Peyer's patch (tissue), 4 donors: ENCODE data around the gene ZCCHC14. TPM values are rescaled to one million over a fixed set of nuclear protein-coding genes. Genes with fewer than 3 reads are reported as not detected.
A peak's percentile ranks its signal among the peaks of the same experiment; 100 is the strongest.

Source experiments
- DNase-seq, 3 donors: peaks; one replicate each; pipeline ENCODE4 v3.0.0-alpha.2; 2017 to 2019
- H3K27ac ChIP-seq, 4 donors: fragments of 200-600 bp; sonication (generic); one replicate each; pipeline ENCODE4 v1.5.1; 2016 to 2019
- H3K27me3 ChIP-seq, 2 donors: fragments of 200-600 bp; sonication (generic); one replicate each; pipeline ENCODE4 v1.5.1; 2019
- H3K36me3 ChIP-seq, 3 donors: fragments of 200-600 bp; sonication (generic); one replicate each; pipeline ENCODE4 v1.5.1; 2016 to 2019
- H3K4me1 ChIP-seq, 4 donors: fragments of 200-600 bp; sonication (generic); one replicate each; pipeline ENCODE4 v1.5.1; 2016 to 2019
- H3K4me3 ChIP-seq, 4 donors: fragments of 200-600 bp; sonication (generic); 1 replicate in 3 of 4; 2 replicates in 1 of 4; pipeline ENCODE4 v1.5.1; 2016 to 2019; ENCODE audit warnings: mild to moderate bottlenecking in 1 of 4
- H3K9me3 ChIP-seq, 4 donors: fragments of 200-600 bp; sonication (generic); one replicate each; pipeline ENCODE4 v1.5.1; 2016 to 2019; ENCODE audit warnings: mild to moderate bottlenecking in 1 of 4
- POLR2A ChIP-seq, 2 donors: fragments of 450-650 bp; IDR thresholded peaks; one replicate each; pipeline ENCODE4 v1.5.1; 2017; ENCODE audit warnings: antibody characterized with exemption in 2 of 2, mild to moderate bottlenecking in 2 of 2, moderate library complexity in 2 of 2
- total RNA-seq, 4 donors: library from RNA; depleted of rRNA; stranded (reverse); fragments of >200 nt; gene quantifications; one replicate each; pipeline ENCODE4 v1.1.0, GENCODE V29; 2016
- TF ChIP-seq, protein P1 (sequence below), 6 experiments: fragments of 450-650 bp in 4 of 6; fragments of 200-600 bp in 2 of 6; sonication (generic) in 1 of 6; IDR thresholded peaks; one replicate each; pipeline ENCODE4 v1.5.1; 2017 to 2019; ENCODE audit warnings: antibody characterized with exemption in 6 of 6, mild to moderate bottlenecking in 3 of 6, moderate library complexity in 1 of 6

Gene ZCCHC14
- 10 to 100 TPM; 28.1 to 68.9 (median 55.9) TPM for total RNA-seq

DNA sequence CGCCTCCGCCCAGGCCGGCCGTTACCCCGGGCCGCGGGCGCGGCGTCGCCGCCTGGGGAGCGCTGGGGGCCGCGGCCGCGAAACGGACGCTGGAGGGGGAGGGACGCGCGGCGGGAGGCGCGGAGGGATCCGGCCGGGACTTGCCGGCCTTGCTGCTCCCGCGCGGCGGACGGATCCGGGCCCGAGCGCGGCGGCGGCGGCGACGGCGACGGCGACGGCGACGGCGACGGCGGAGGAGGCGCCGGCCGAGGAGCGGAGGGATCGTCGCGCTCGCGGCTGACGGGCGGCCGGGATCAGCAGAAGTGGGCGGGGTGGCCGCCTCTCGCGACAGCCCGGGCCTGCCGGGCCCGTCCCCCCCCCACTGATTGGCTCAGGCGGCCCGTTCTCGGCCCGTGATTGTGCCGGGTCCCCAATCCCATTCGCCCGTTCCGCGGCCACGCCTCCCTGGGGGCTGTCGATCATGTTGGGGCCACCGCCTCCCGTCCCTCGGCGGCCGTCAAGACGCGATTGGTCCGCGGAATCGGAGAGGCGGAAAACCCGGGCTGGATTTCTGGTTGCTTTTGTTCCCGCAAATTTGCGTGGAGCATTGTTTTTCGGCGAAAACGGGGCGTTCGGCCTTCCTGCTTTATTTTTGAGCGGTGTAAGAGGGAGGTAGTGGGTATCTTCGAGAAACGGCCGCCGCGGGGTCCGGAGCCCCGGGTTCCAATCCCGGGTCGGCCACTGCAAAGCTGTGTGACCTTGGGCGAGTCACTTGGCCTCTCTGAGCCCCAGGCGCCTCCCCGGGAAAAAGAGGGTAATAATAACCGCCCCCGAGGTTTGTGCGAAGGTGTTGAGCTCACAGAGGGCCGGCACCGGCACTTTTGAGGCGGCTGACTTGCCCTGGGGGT is at the start of gene ZCCHC14:
Gene ZCCHC14 (minus strand): TSS at position 304 of the 887 bp plus-strand sequence. CDS start 786 bp downstream, outside the sequence.
- peak; percentile 91 to 100 (median 99) for DNase-seq
- no peaks in the 10 kb centered on the region for H3K9me3 ChIP-seq
- no peaks in the 10 kb centered on the region for H3K36me3 ChIP-seq
- peak within 1 kb of the TSS; percentile 37 to 81 (median 60) for H3K4me3 ChIP-seq
- TF ChIP-seq, protein P1, sequence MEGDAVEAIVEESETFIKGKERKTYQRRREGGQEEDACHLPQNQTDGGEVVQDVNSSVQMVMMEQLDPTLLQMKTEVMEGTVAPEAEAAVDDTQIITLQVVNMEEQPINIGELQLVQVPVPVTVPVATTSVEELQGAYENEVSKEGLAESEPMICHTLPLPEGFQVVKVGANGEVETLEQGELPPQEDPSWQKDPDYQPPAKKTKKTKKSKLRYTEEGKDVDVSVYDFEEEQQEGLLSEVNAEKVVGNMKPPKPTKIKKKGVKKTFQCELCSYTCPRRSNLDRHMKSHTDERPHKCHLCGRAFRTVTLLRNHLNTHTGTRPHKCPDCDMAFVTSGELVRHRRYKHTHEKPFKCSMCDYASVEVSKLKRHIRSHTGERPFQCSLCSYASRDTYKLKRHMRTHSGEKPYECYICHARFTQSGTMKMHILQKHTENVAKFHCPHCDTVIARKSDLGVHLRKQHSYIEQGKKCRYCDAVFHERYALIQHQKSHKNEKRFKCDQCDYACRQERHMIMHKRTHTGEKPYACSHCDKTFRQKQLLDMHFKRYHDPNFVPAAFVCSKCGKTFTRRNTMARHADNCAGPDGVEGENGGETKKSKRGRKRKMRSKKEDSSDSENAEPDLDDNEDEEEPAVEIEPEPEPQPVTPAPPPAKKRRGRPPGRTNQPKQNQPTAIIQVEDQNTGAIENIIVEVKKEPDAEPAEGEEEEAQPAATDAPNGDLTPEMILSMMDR (IDR thresholded peaks at IDR 0.05): no peak
- TF ChIP-seq POLR2A (IDR thresholded peaks at IDR 0.05): peak; percentile 62 to 78
- no peaks in the 10 kb centered on the region for H3K27me3 ChIP-seq
- H3K27ac ChIP-seq: peak within 1 kb of the TSS; percentile 40 to 93 (median 61)
- H3K4me1 ChIP-seq: peaks cover 5 to 64% (median 11%) of the 10 kb centered on the region in 4 donors

DNA sequence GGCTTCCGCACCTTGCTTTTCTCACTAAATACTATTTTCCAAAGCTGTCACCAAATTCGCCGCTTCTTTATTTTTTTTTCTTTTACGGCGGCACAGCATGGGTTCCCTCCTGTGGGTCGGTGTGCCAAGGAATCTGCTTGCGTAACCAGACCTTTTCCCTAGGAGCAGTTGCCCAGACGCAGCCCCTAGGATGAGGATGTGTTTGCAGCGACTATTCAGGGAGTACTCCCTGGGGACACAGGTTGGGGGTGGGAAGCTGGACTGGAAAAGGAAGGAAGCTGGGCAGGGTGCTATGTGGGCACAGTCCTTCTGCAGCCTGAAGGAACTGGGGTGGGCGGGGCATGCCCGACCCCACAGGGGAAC is 49.0 kb upstream of the ZCCHC14 start:
- Histone ChIP-seq H3K36me3 (no peaks in the 10 kb centered on the region), H3K27me3 (no peaks in the 10 kb centered on the region), H3K4me1 (peaks cover 0 to 7% (median 0%) of the 10 kb centered on the region in 4 donors), H3K27ac (peak overlapping the region in 1 of 4 donors; percentile 87), H3K9me3 (peaks cover 0 to 6% (median 0%) of the 10 kb centered on the region in 4 donors), H3K4me3 (no peak overlapping the region)
- DNase-seq: no peak
- no peak for TF ChIP-seq POLR2A (IDR thresholded peaks at IDR 0.05)
- TF ChIP-seq, protein P1 (IDR thresholded peaks at IDR 0.05): no peak

DNA sequence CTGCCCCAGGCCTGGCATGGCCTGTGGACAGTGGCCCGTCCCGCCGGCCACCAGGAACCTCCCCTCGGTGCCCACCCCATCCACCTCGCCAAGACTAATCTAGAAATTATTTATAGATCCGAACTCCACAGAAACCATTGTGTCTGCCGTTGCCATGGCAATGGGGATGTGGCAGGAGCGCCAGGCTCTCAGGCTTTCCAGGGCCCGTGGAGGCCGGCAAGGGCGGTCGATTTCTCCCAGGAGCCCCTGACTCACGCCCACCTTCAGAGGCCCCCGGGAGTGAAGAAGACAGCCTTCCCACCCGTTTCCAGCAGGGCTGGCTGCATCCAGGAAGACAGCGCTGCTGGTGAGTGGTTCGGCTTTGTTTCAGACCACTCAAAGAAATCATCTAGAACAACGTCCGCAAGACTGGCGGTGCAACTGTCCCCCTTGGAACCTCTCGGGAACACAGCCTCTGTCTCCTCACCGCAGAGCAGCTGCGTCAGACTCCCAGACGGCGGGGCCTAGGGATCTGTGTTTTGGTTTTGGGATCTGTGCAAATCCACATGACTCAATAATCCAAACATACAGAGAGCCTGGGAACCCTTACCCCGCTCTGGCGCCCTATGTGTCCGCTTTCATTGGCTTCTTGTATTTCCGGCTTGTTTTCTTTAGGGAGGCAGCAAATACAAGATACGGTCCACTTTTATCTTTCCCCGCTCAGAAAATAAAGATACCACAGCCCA is 48.5 kb upstream of the ZCCHC14 start:
- TF ChIP-seq POLR2A (IDR thresholded peaks at IDR 0.05): no peak
- TF ChIP-seq, protein P1 (IDR thresholded peaks at IDR 0.05): no peak
- Histone ChIP-seq H3K27ac (peak overlapping the region; percentile 13 to 87 (median 65)), H3K27me3 (no peaks in the 10 kb centered on the region), H3K4me3 (peak overlapping the region in 1 of 4 donors; percentile 28), H3K9me3 (peaks cover 0 to 5% (median 0%) of the 10 kb centered on the region in 4 donors), H3K36me3 (no peaks in the 10 kb centered on the region), H3K4me1 (peaks cover 0 to 7% (median 0%) of the 10 kb centered on the region in 4 donors)
- peak in 1 of 3 donors; percentile 60 for DNase-seq

DNA sequence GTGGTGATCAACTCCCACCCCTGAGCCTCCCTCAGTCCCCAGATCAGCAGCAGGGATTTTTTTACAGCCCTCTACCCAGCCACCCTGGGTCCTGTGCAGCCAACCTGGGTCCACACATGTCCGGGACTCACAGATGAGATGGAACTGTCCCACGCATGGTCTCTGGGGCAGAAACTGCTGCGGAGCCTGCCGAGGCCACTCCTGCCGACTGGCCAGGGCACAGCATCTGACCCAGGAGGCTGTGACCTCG is 48.0 kb upstream of the ZCCHC14 start:
- no peak for TF ChIP-seq POLR2A (IDR thresholded peaks at IDR 0.05)
- TF ChIP-seq, protein P1 (IDR thresholded peaks at IDR 0.05): no peak
- DNase-seq: no peak
- Histone ChIP-seq H3K4me3 (peak overlapping the region in 1 of 4 donors; percentile 28), H3K9me3 (peaks cover 0 to under 1% (median 0%) of the 10 kb centered on the region in 4 donors), H3K36me3 (no peaks in the 10 kb centered on the region), H3K27me3 (no peaks in the 10 kb centered on the region), H3K27ac (peak overlapping the region; percentile 13 to 87 (median 65)), H3K4me1 (peaks cover 0 to 7% (median 0%) of the 10 kb centered on the region in 4 donors)

DNA sequence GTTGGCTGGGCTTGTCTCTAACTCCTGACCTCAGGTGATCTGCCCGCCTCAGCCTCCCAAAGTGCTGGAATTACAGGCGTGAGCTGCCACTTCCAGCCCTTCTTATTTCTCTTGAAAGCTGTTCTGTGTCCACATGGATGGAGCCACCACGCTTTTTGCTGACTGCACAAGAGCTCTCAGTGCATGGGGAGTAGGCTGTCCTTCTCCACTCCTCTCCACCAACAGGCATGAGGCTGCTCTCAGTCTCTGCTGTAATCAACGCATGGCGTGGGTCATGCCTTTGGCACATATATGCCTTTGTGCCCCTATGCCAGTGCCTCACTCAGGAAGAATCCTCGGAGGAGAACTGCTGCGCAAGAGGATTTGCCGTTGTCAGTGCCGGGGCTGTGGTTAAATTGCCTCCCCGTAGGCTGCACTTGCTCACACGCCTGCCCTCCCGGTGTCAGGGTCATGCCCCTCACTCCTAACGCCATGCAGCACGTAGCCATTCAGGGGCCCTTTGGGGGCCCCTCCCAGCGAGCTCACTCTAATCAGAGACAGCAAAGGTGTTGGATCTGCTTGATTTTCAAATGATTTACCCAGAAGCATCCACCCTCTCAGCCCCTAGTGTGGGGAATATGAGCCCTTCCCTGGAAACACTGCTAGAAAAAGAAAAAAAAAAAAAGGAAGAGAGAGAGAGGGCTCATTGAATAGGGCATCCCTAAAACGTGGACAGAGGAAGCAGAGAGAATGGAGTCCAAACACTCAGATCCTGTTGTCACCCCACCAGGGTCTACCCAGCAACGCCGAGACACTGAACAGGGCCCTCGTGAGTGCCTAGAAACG is 47.5 kb upstream of the ZCCHC14 start:
- no peak for DNase-seq
- H3K4me3 ChIP-seq: no peak overlapping the region
- no peaks in the 10 kb centered on the region for H3K9me3 ChIP-seq
- no peaks in the 10 kb centered on the region for H3K27me3 ChIP-seq
- no peaks in the 10 kb centered on the region for H3K36me3 ChIP-seq
- H3K27ac ChIP-seq: peak overlapping the region in 3 of 4 donors; percentile 53 to 87 (median 77)
- H3K4me1 ChIP-seq: peaks cover 0 to 7% (median 0%) of the 10 kb centered on the region in 4 donors
- no peak for TF ChIP-seq POLR2A (IDR thresholded peaks at IDR 0.05)
- TF ChIP-seq, protein P1 (IDR thresholded peaks at IDR 0.05): no peak
